ENCODE results near the gene MPP2.

Gene MPP2

DNA sequence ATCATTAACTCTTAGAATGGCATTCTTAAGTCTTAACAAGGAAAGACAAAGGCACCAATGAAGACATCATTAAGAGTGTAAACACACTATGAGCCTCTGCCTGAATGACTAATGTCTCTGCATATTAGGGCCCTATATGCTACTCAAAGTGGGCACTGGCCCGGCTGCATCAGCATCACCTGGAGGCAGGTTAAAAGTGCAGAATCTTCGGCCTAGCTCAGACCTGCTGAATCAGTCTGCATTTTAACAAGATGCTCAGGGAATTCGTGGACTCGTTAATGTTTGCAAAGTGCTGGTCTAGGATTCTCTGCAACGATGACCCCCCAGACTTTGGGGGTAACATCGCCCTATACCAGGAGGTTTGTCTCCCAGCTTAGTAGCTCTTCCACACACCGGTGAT, 81.1 kb downstream of the MPP2 start:
- Histone ChIP-seq H3K79me2 (ENCODE audit: control insufficient read depth, low read length) (no peaks in the 10 kb centered on the region), H4K20me1 (ENCODE audit: control insufficient read depth, insufficient read depth, low read depth, low read length) (no peaks in the 10 kb centered on the region), H3K27me3 (ENCODE audit: control insufficient read depth, low read length) (peaks cover 11% of the 10 kb centered on the region; the same call in 1 of the 2 replicates), H3K36me3 (ENCODE audit: control insufficient read depth, low read length) (no peaks in the 10 kb centered on the region), H3K4me3 (ENCODE audit: low read length) (no peak overlapping the region), H3K4me1 (ENCODE audit: control insufficient read depth, low read length) (no peaks in the 10 kb centered on the region), H3K27ac (ENCODE audit: low read depth, low read length) (no peak overlapping the region), H3K9me2 (replicated peaks; ENCODE audit: control insufficient read depth, low read length) (no peaks in the 10 kb centered on the region), H3F3A (ENCODE audit: control insufficient read depth, insufficient read depth) (no peaks in the 10 kb centered on the region), H3K4me2 (ENCODE audit: low read length) (no peak overlapping the region), H3K9me3 (ENCODE audit: control insufficient read depth, insufficient read depth, low read length) (no peaks in the 10 kb centered on the region)
- TF ChIP-seq EZH2phosphoT487 (IDR thresholded peaks at IDR 0.05; ENCODE audit: borderline replicate concordance, low read length): no peak
- TF ChIP-seq CTCF (IDR thresholded peaks at IDR 0.05; ENCODE audit: low read depth, low read length, poor library complexity, severe bottlenecking): no peak

GRCh38 chr17:43825567-43825966, 81.8 kb downstream of the MPP2 start:
- no peaks in the 10 kb centered on the region for H3K36me3 ChIP-seq (ENCODE audit: control insufficient read depth, low read length)
- H3K27me3 ChIP-seq (ENCODE audit: control insufficient read depth, low read length): peaks cover 6% of the 10 kb centered on the region; the same call in 1 of the 2 replicates
- no peaks in the 10 kb centered on the region for H3K9me3 ChIP-seq (ENCODE audit: control insufficient read depth, insufficient read depth, low read length)
- H3K9me2 ChIP-seq (replicated peaks; ENCODE audit: control insufficient read depth, low read length): no peaks in the 10 kb centered on the region
- H3K79me2 ChIP-seq (ENCODE audit: control insufficient read depth, low read length): no peaks in the 10 kb centered on the region
- H3F3A ChIP-seq (ENCODE audit: control insufficient read depth, insufficient read depth): no peaks in the 10 kb centered on the region
- H3K4me2 ChIP-seq (ENCODE audit: low read length): no peak overlapping the region
- no peak overlapping the region for H3K4me3 ChIP-seq (ENCODE audit: low read length)
- no peaks in the 10 kb centered on the region for H4K20me1 ChIP-seq (ENCODE audit: control insufficient read depth, insufficient read depth, low read depth, low read length)
- H3K4me1 ChIP-seq (ENCODE audit: control insufficient read depth, low read length): no peaks in the 10 kb centered on the region
- no peak overlapping the region for H3K27ac ChIP-seq (ENCODE audit: low read depth, low read length)
- no peak for TF ChIP-seq EZH2phosphoT487 (IDR thresholded peaks at IDR 0.05; ENCODE audit: borderline replicate concordance, low read length)
